Measurements from ENCODE around the gene SLC6A11.

Gene SLC6A11

GRCh38 chr3:10957976-10958749, 142.1 kb downstream of the SLC6A11 start:
- DNase-seq, result no peak

- DNase-seq, result no peak
Measured at GRCh38 chr3:10960255-10960654, 144.2 kb downstream of the SLC6A11 start.

- no peak for DNase-seq
Measured at GRCh38 chr3:10961921-10962320, 145.9 kb downstream of the SLC6A11 start.

- no peak for DNase-seq
Measured at GRCh38 chr3:10962481-10963036, 146.5 kb downstream of the SLC6A11 start.

GRCh38 chr3:10964537-10965167, 148.6 kb downstream of the SLC6A11 start:
- DNase-seq, result no peak

GRCh38 chr3:10968401-10968800, 152.4 kb downstream of the SLC6A11 start:
- peak; percentile 27 for DNase-seq

GRCh38 chr3:10970306-10970960, 154.4 kb downstream of the SLC6A11 start:
- no peak for DNase-seq

GRCh38 chr3:10972072-10972782, 156.2 kb downstream of the SLC6A11 start:
- DNase-seq, result no peak

GRCh38 chr3:10973046-10973595, 157.1 kb downstream of the SLC6A11 start:
- DNase-seq, result no peak

- no peak for DNase-seq
Measured at GRCh38 chr3:10974131-10974530, 158.1 kb downstream of the SLC6A11 start.

GRCh38 chr3:10974746-10975375, 158.8 kb downstream of the SLC6A11 start:
- no peak for DNase-seq

GRCh38 chr3:10975695-10976234, 159.7 kb downstream of the SLC6A11 start:
- no peak for DNase-seq

GRCh38 chr3:10976770-10977169, 160.7 kb downstream of the SLC6A11 start:
- DNase-seq, result no peak

- no peak for DNase-seq
Measured at GRCh38 chr3:10977892-10978510, 162.0 kb downstream of the SLC6A11 start.

- no peak for DNase-seq
Measured at GRCh38 chr3:10978956-10979355, 162.9 kb downstream of the SLC6A11 start.

- no peak for DNase-seq
Measured at GRCh38 chr3:10980312-10980711, 164.3 kb downstream of the SLC6A11 start.

- no peak for DNase-seq
Measured at GRCh38 chr3:10981031-10981430, 165.0 kb downstream of the SLC6A11 start.

GRCh38 chr3:10981961-10982360, 165.9 kb downstream of the SLC6A11 start:
- no peak for DNase-seq

- DNase-seq, result no peak
Measured at GRCh38 chr3:10982782-10983181, 166.8 kb downstream of the SLC6A11 start.

GRCh38 chr3:10983219-10983916, 167.3 kb downstream of the SLC6A11 start:
- no peak for DNase-seq

GRCh38 chr3:10984371-10984896, 168.4 kb downstream of the SLC6A11 start:
- DNase-seq, result no peak
